Activated T-helper 9 cell treated with anti-CD3 and anti-CD28 coated beads, Interleukin-2, amount 50 U/mL, for 16 hours (primary cell): ENCODE data around the gene DPY19L2.
"Not testable (repeated sequence)": the region's sequence is repeated elsewhere in the genome, so short reads cannot be mapped to it uniquely, and the experiment has no call there.

Source experiments
- DNase-seq: peaks from one replicate; pipeline ENCODE4 v3.0.0-alpha.2; 2020; ENCODE audit warnings: low read depth

Gene DPY19L2

DNA sequence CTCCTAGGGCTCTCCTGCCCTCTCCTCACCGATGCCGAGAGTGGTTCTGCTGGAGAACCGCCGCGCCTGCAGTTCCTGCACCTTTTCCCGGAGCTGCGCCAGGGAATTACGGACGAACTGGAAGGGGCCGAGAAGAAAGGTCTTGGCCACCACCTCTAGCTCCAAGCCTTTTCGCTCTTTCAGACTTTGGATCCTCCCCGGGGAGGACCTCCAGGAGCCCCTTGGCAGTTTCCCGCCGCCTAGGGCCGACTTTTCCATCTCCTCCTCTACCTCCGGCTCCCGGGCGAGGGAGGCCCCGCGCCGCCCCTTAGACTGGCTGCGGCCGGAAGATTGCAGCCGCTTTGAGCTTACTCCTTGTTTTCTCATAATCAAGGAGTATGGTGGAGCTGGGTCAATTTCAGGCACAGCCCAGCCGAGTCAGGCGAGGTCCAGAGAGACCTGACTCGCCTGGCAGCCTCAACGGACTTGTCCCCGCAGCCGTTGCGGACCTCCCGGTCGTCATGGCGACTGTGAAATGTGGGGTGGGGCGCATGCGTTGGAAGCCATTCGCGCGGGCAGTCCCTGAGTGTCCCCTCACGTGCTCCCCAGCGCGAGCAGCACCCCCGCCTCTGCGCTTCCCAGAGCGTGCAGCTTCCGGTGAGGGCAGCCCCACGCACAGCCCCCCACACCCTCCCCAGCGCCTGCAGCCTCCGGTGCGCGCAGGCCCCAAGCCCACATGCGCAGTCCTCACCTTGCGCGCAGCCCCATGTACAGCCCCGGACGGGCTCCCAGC is at the start of gene DPY19L2:
Gene DPY19L2, minus strand, starts transcription at position 466 of the 772 bp plus-strand sequence. Its CDS starts 100 bp downstream, at position 366.
- no peak for DNase-seq

- DNase-seq, result not testable (repeated sequence)
Measured at GRCh38 chr12:63716891-63717290, 48.6 kb upstream of the DPY19L2 start.

DNA sequence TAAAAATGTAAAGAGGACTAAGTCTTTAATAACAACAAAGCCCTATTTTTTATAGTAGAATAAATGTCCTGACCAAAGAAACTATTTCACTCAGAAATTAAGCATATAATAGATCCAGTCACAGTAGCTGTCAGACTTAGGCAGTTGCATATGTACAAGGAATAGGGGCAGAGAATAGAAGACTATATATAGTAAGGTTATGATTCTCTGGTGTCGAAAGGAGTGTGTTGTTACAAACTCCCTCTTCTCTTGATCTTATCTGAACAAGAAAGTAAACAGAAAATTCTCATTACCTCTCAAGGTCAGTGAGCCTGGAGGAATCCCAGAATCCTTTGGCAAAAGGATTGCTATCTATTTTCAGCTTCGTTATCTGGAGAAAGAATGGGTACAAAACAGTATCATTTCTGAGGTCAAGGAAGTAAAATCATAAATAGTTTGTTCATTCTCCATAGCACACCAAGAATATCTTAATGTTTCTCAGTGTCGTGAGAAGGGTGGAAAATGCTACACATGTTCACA is 46.9 kb upstream of the DPY19L2 start:
- DNase-seq, result not testable (repeated sequence)

- not testable (repeated sequence) for DNase-seq
Measured at GRCh38 chr12:63714409-63714808, 46.1 kb upstream of the DPY19L2 start.

GRCh38 chr12:63713681-63714075 is 45.4 kb upstream of the DPY19L2 start:
- not testable (repeated sequence) for DNase-seq

- not testable (repeated sequence) for DNase-seq
Measured at GRCh38 chr12:63712979-63713680, 44.8 kb upstream of the DPY19L2 start.

DNA sequence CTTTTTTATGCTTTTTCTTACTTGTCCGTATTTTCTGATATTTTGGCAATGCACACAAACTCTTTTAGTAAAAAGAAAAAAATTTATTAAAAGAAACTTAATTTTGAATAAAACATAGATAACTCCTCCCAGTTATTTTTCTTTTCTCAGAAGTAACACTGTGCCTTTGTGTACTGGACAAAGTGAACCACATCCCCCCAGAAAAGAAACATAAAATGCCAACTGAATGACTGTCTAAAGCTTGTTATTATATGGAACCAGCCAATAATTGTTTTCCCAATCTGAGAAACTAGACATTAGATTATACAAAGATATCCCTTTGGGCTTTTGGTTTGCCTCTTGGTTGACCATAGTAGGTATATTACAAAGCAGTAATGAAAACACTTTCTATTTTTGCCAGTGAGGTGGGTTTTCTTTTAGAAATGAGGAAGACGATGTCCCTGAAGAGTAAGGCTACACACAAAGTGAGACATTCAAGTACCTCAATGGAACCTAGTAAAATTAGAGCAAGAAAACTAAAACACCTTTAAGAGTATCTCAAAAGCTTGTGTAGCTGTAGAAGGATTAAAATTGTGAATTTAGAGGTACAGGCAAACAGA is 44.2 kb upstream of the DPY19L2 start:
- not testable (repeated sequence) for DNase-seq

- not testable (repeated sequence) for DNase-seq
Measured at GRCh38 chr12:63711339-63711738, 43.0 kb upstream of the DPY19L2 start.

DNA sequence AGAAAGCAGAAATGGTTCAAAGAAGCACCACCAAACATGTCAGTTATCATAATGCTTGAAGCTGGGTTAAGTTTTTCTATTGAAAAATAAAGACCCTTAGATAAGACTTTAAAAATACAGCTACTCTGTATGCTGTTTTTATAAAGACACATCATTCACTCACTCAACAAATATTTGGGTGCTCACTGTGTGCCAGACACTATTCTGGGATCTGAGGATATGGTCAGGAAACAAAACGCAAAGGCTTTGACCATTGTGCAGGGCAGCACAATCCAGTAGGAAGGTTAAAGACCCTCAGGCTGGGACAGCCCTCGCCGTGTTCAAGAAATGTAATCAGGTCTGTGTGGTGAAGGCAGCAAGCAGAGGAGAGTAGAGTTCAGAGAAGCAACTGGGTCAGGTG is 38.0 kb upstream of the DPY19L2 start:
- DNase-seq, result no peak

GRCh38 chr12:63699678-63700382 is 31.5 kb upstream of the DPY19L2 start:
- DNase-seq, result not testable (repeated sequence)

GRCh38 chr12:63699011-63699410 is 30.7 kb upstream of the DPY19L2 start:
- not testable (repeated sequence) for DNase-seq

- DNase-seq, result not testable (repeated sequence)
Measured at GRCh38 chr12:63690837-63691236, 22.5 kb upstream of the DPY19L2 start.

DNA sequence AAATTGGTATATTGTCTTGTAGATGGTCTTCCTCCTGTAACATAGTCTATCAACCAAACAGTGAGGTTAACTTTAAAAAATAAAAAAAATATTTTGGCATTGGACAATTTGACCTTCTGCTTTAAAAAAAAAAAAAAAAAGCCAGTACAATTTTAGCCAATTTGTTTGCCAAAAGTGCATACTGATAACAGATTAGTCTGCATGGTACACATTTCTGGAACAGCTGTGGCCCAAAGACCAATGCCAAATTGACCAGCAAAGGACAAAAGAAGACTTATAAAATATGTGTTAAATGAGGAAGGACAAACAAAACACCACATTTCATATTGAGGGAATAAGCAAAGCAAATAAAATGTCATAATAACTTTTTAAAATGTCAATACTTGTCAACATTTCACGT is 20.8 kb upstream of the DPY19L2 start:
- not testable (repeated sequence) for DNase-seq

DNA sequence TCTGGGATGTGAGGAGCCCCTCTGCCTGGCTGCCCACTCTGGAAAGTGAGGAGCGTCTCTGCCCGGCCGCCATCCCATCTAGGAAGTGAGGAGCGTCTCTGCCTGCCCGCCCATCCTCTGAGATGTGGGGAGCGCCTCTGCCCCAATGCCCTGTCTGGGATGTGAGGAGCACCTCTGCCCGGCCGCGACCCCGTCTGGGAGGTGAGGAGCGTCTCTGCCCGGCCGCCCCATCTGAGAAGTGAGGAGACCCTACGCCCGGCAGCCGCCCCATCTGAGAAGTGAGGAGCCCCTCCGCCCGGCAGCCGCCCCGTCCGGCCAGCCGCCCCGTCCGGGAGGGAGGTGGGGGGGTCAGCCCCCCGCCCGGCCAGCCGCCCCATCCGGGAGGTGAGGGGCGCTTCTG is 18.3 kb upstream of the DPY19L2 start:
- not testable (repeated sequence) for DNase-seq

DNA sequence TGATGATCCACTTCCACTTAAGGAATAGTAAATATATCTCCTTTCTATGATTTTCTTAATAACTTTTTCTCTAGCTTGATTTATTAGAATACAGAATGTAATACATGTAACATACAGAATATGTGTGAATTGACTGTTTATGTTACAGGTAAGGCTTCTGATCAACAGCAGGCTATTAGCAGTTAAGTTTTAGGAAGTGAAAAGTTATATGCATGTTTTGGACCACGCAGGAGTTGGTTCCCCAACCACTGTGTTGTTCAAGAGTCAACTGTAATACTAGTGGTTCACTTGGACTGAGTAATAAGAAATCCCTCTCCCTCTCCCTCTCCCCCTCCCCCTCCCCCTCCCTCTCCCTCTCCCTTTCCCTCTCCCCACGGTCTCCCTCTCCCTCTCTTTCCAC is 17.5 kb upstream of the DPY19L2 start:
- DNase-seq, result not testable (repeated sequence)

GRCh38 chr12:63682617-63683016 is 14.3 kb upstream of the DPY19L2 start:
- DNase-seq, result not testable (repeated sequence)

DNA sequence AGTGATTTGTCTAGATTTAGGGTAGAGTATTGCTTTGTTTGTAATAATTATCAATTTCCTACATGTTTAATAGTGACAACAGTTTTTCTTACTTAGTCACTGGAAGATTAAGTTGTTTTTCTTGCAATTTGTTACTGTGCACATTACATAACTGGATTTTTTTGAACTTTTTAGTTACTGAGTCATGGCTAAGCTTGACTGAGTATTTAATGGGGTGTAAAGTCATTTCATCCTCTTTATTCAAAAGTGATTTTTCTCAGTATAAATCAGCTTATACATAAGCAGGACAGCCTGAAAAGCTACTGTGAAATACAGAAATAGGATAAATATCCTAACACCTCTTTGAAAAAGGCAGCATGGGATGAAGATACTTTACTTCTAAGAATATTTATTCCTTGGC is 12.5 kb upstream of the DPY19L2 start:
- not testable (repeated sequence) for DNase-seq

DNA sequence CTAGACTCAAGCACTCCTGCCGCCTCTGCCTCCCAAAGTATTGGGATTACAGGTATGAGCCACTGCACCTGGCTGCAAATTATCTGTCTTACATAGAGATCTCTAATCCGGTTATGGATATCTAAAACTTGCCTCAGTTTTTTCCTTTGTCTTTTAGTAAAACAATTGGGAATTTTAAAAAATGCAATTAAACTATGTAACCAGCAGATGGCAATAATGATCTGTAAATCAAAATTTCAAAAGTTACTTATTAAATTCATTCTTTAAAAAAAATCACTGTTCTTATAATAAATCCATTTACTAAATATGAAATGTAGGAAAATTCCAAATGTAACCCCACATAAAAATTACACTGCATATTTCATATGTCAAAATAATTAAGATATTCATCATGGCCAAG is 4.3 kb upstream of the DPY19L2 start:
- not testable (repeated sequence) for DNase-seq

GRCh38 chr12:63669936-63670335 is 1.6 kb upstream of the DPY19L2 start:
- not testable (repeated sequence) for DNase-seq

- not testable (repeated sequence) for DNase-seq
Measured at GRCh38 chr12:63669427-63669826, 1.1 kb upstream of the DPY19L2 start.

GRCh38 chr12:63668800-63669365 is 590 bp upstream of the DPY19L2 start:
- DNase-seq, result not testable (repeated sequence)
